NB4 (cell line): ENCODE measurements around the gene CDK2.
"Not testable (repeated sequence)": the region's sequence is repeated elsewhere in the genome, so short reads cannot be mapped to it uniquely, and the experiment has no call there.

ENCODE experiments used
- MYC ChIP-seq: IDR thresholded peaks from 2 replicates; pipeline ENCODE4 v1.6.1; 2011; ENCODE audit warnings: low read depth, low read length
- POLR2A ChIP-seq: IDR thresholded peaks from 2 replicates; pipeline ENCODE4 v1.6.1; 2011; ENCODE audit warnings: mild to moderate bottlenecking; ENCODE audit not compliant: insufficient read length; ENCODE audit errors: extremely low read depth
- TF ChIP-seq, protein P1 (sequence below): IDR thresholded peaks from one replicate; pipeline ENCODE4 v1.5.1; 2012; ENCODE audit warnings: low read depth, low read length
- TF ChIP-seq, protein P2 (sequence below): IDR thresholded peaks from 2 replicates; pipeline ENCODE4 v1.6.1; 2011; ENCODE audit warnings: low read depth, low read length

DNA sequence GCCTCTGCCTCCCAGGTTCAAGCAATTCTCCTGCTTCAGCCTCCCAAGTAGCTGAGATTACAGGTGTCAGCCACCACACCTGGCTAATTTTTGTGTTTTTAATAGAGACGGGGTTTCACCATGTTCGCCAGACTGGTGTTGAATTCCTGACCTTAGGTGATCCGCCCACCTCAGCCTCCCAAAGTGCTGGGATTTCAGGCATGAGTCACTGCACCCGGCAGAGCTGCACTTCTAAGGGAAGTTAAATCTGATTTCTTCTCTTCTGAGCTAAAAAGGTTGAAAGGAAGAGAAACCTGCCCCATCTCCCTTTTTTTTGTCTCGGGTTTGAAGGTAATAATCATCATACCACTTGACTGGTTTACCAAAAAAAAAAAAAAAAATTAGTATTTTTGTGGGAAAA, 15.3 kb downstream of the CDK2 start:
- TF ChIP-seq POLR2A, MYC: not testable (repeated sequence)
- TF ChIP-seq, protein P1, sequence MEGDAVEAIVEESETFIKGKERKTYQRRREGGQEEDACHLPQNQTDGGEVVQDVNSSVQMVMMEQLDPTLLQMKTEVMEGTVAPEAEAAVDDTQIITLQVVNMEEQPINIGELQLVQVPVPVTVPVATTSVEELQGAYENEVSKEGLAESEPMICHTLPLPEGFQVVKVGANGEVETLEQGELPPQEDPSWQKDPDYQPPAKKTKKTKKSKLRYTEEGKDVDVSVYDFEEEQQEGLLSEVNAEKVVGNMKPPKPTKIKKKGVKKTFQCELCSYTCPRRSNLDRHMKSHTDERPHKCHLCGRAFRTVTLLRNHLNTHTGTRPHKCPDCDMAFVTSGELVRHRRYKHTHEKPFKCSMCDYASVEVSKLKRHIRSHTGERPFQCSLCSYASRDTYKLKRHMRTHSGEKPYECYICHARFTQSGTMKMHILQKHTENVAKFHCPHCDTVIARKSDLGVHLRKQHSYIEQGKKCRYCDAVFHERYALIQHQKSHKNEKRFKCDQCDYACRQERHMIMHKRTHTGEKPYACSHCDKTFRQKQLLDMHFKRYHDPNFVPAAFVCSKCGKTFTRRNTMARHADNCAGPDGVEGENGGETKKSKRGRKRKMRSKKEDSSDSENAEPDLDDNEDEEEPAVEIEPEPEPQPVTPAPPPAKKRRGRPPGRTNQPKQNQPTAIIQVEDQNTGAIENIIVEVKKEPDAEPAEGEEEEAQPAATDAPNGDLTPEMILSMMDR = not testable (repeated sequence)
- TF ChIP-seq, protein P2, sequence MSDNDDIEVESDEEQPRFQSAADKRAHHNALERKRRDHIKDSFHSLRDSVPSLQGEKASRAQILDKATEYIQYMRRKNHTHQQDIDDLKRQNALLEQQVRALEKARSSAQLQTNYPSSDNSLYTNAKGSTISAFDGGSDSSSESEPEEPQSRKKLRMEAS = not testable (repeated sequence)
